ENCODE data around the gene TNFSF13B.

TNFSF13B gene

GRCh38 chr13:108345016-108345415 is 75.5 kb downstream of the TNFSF13B start:
- DNase-seq: no peak

DNA sequence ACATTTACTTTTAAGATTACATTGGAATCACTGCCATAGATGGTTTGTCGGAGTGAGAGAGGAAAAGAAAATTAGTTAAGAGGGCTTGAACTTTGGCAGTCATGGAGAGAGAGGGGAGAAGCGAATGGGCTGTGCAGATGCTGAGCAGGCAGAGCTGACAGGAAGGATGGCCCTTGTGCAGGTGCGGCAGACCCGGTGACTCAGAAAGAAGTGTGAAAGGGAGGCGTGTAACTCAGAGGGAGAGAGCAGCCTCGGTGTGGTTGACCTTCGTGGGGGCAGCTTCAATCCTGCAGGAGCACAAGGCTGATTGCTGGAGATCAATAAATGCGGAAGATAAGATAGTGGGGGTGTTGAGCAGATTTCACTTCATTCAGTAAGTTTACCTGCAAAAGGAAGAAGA is 76.9 kb downstream of the TNFSF13B start:
- DNase-seq: no peak

GRCh38 chr13:108349269-108349668 is 79.8 kb downstream of the TNFSF13B start:
- no peak for DNase-seq

GRCh38 chr13:108350579-108350978 is 81.1 kb downstream of the TNFSF13B start:
- no peak for DNase-seq

- DNase-seq: no peak
Measured at GRCh38 chr13:108352599-108352998, 83.1 kb downstream of the TNFSF13B start.

GRCh38 chr13:108357228-108357627 is 87.7 kb downstream of the TNFSF13B start:
- DNase-seq: no peak

Data from nucleus accumbens (tissue), 56 donors.